Forelimb muscle (tissue), 1 donor: ENCODE results near the gene ECE1. TPM values are rescaled to one million over a fixed set of nuclear protein-coding genes. Genes with fewer than 3 reads are reported as not detected.
"Not testable (repeated sequence)": the region's sequence is repeated elsewhere in the genome, so short reads cannot be mapped to it uniquely, and the experiment has no call there.

Experiments used
- DNase-seq: peaks from one replicate; pipeline ENCODE4 v3.0.0-alpha.2; 2013; ENCODE audit warnings: low read depth
- polyA plus RNA-seq: library from polyadenylated mRNA; unstranded; fragments of 120-200 nt; gene quantifications from one replicate; pipeline ENCODE4 v1.2.1, GENCODE V29; 2013; ENCODE audit not compliant: insufficient read length

The ECE1 gene
- polyA plus RNA-seq, 1 donor: 29.1 TPM

DNA sequence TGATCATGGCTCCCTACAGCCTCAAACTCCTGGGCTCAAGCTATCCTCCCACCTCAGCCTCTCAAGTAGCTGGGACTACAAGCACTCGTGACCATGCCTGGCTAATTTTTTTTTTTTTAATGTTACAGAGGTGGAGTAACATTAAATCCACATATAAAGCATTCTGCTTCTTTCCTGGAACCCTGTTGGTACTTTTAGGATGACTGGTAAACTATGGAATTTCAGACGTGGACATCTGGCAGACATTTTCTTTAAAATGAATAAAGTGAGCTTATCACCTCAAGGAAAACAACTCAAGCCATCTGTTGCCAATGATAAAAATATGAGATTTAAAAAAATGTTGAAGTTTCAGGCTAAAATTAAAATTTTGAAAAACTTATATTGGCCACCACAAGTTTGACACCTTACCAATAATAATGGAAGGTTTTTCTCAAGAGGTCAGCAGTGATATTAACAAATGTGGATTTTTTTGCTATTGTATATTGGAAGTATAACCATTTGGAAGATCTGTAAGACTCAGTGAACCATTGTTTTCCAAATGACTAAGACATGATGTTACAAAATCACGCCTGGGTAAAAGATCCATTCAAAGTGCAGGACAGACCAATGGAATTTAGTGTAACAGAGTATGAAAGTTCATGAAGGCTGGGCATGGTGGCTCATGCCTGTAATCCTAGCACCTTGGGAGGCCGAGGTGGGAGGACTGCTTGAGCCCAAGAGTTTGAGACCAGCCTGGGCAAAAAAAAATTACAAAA, 60.8 kb downstream of the ECE1 start:
- no peak for DNase-seq

- not testable (repeated sequence) for DNase-seq
Observed at GRCh38 chr1:21228224-21228623, 62.0 kb downstream of the ECE1 start.

GRCh38 chr1:21225065-21225464, 65.2 kb downstream of the ECE1 start:
- DNase-seq: no peak

- DNase-seq: no peak
Observed at GRCh38 chr1:21220815-21221214, 69.4 kb downstream of the ECE1 start.

DNA sequence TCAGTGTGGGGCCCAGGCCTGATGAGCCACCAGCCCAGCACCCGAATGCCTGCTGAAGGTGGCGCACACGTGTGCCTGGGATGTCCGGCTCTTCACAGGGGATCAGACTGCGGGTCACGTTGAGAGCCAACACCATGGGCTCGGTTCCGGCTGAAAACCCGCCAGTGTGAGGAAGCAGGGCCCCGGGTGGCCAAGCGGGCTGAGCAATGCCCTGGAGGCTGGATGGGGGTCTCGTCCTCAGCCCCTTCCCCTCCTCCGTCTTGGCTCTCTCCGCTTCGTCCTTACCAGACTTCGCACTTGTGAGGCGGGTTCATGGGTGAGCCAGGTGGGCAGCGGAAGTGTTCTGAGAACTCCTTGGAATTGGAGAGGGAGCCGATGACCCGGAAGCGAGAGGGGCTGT, 70.6 kb downstream of the ECE1 start:
- no peak for DNase-seq

DNA sequence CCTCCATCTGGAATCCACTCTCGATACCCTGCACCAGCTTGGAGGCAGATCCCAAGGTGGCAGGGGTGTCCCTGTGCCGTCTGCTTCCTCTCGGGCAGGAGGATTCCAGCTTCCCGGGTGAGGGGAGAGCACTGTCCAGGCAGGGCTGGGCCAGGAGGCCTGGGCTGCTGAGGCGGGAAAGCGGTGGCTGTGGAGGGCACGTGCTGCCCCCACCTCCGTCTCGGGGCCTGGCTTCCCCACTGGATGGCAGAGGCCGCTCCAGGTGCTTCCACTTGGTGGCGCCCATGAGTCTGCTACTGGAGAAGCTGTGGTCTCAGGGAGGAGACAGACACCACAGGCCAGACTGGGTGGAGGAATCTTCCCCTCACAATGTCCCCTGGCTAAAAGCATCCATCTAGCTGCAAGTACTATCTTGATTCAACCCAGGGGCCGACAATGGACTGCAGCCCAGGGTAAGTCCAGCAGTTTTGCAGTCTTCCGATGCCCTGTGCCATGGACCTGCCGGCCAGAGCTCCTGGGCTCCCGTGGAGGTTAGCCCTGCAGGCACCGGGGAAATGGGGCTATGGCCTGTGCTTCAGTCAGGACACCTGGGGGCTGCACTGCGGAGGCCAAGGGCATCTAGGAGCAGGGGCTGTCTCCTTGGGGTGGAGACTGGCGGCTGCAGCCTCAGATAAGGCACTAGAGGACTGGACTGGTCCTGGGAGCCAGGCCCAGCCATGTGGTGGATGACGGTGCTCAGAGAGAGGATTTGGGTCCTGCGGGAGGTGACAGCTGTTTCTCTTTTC, 72.3 kb downstream of the ECE1 start:
- DNase-seq: no peak

GRCh38 chr1:21216835-21217811, 73.1 kb downstream of the ECE1 start:
- no peak for DNase-seq

GRCh38 chr1:21212126-21212525, 78.1 kb downstream of the ECE1 start:
- DNase-seq: no peak

DNA sequence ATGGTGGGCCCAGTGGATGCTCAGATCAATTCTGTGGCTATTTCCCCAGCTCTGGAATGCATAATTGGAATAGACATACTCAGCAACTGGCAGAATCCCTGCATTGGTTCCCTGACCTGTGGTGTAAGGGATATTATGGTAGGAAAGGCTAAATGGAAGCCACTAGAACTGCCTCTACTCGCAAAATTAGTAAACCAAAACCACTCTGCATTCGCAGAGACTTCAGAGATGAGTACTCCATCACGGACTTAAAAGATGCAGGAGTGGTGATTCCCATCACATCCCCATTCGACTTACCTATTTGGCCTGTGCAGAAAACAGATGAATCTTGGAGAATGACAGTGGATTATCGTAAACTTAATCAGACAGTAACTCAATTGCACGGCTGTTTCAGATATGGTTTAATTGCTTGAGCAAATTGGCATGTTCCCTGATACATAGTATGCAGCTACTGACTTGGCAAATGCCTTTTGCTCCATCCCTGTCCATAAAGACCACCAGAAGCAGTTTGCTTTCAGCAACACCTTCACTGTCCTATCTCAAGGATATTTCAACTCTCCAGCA, 82.0 kb downstream of the ECE1 start:
- not testable (repeated sequence) for DNase-seq

DNA sequence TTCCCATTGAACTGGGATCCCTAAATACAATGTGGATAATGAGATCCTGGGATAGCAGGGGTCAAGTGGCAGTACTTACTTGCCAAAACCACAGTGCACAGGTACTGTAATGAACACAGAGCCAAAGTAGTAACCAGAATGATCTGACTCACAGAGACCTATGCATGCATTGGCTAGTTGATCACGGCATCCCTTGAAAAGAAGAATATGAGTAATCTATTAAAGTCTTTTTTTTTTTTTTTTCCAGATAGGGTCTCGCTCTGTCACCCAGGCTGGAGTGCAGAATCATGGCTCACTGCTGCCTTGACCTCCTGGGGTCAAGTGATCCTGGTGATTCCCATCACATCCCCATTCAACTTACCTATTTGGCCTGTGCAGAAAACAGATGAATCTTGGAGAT, 84.1 kb downstream of the ECE1 start:
- DNase-seq: no peak

- no peak for DNase-seq
Observed at GRCh38 chr1:21205416-21205815, 84.8 kb downstream of the ECE1 start.

- DNase-seq: no peak
Observed at GRCh38 chr1:21201650-21202049, 88.6 kb downstream of the ECE1 start.

GRCh38 chr1:21201238-21201637, 89.0 kb downstream of the ECE1 start:
- not testable (repeated sequence) for DNase-seq

GRCh38 chr1:21200767-21201166, 89.5 kb downstream of the ECE1 start:
- no peak for DNase-seq

DNA sequence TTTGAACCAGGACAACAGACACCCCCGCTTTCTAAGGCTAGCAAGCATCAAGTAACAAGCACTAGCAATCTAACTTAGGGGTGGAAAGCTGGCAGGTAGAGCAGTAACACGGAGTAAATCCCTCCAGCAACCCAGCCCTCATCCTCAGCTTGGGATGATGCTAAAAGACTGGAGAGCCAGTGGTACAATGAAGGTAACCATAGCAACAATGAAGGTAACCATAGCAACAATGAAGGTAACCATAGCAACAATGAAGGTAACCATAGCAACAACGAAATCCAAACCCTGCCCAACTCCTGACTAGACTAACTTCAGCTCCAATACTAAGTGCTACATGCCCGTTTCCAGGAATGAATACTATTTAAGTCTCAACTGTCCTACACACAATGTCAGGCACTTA, 91.3 kb downstream of the ECE1 start:
- no peak for DNase-seq

GRCh38 chr1:21192871-21193270, 97.4 kb downstream of the ECE1 start:
- no peak for DNase-seq

DNA sequence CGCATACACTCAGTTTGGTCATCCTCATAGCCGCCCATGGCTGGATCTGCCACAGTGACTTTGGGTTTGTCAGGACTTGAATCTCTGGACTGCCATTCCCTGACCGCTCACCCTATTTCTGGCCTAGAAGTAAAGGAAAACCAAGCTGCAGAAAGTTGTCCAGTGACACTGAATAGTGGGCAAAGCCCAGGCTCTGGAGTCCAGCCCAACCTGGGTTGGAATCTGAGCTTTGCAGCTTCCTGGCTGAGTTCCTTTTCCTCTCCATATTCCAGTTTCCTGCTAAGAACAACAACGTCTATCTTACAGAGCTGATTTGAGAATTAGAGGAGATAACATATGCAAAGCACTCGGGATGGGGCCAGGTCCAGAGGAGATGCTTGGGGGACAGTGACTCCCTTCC, 98.0 kb downstream of the ECE1 start:
- DNase-seq: no peak

- not testable (repeated sequence) for DNase-seq
Observed at GRCh38 chr1:21190771-21191170, 99.5 kb downstream of the ECE1 start.

- no peak for DNase-seq
Observed at GRCh38 chr1:21189906-21190500, 100.3 kb downstream of the ECE1 start.

- DNase-seq: no peak
Observed at GRCh38 chr1:21189421-21189820, 100.8 kb downstream of the ECE1 start.

- DNase-seq: no peak
Observed at GRCh38 chr1:21188235-21188634, 102.0 kb downstream of the ECE1 start.
